GM19239 (cell line): ENCODE data around the gene FGD4.
"Not testable (repeated sequence)": the region's sequence is repeated elsewhere in the genome, so short reads cannot be mapped to it uniquely, and the experiment has no call there.

ENCODE experiments used
- DNase-seq: peaks from one replicate; pipeline ENCODE4 v3.0.0; 2011; ENCODE audit warnings: low spot score; ENCODE audit not compliant: insufficient read length
- FAIRE-seq: peaks from 2 replicates; lab custom pipeline; 2011; peaks lifted over from hg19 to GRCh38; lab: Jason Lieb, UNC

FGD4 gene

DNA sequence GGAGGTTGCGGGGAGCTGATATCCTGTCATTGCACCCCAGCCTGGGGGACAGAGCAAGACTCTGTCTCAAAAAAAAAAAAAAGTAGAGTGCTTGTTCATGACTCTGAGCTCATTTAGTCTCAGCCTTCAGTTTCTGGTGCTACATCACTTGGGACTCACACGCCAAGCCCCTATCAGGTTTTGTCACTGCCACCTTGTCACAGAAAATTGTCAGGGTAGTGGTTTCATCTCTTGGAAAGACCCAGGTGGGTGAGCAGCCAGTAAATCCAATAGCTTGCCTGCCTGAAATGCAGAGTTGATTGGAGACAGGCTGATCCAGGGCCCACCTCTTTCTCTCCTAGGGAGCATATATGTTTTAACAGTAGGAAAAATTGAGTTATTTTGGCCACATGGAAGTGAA, 113.0 kb downstream of the FGD4 start:
- FAIRE-seq (no peak), DNase-seq (no peak)

DNA sequence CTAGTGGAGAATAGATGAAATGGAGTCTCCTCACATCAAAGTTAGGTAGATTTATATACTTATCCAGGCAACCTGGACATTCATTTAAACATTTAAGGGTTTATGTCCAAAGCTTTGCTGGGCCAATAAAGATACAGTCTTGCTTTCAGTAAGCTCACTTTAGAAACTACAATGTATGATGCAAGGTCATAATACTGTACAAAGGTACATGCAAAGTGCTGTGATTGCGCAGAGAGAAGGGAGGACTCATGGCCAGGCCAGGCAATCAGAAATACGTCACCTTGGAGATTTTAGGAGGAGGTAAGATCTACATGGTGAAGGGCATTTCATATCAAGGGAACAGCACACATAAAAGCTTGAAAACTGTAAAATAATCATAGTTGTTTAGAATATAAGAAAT, 113.6 kb downstream of the FGD4 start:
- DNase-seq (no peak), FAIRE-seq (no peak)

DNA sequence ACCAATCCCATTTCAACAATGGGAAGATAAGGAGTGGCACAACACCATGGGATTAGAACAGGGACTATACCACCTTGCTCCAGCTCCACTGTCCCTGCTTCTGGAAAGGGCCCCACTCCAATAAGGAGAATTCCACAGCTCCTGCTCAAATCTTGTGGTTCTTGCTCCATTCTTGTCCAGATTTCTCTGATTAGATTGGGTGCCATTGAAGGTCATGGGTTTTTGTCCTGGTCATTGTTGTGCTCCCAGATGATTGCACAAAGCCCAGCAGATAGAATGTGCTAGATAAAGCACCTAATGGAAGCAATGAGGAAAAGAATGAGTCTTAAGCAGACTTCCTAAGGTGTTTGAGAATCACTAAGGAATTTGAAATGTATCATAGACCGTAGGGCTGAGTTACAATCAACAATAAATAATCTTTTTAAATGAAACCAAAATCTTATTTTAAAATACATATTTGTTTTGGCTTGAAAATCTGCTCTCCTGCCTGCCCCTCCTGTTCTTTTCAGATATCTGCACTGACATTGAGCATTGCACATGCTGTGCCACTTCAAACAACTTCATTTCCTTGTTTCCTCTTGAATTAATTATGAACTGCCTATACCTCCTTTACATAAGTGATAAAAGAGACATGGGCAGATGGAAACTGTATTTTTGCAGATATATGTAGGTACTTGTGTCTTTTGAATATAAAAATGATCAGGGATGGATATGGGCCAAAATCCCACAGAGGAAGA, 115.9 kb downstream of the FGD4 start:
- DNase-seq: no peak
- FAIRE-seq: no peak

DNA sequence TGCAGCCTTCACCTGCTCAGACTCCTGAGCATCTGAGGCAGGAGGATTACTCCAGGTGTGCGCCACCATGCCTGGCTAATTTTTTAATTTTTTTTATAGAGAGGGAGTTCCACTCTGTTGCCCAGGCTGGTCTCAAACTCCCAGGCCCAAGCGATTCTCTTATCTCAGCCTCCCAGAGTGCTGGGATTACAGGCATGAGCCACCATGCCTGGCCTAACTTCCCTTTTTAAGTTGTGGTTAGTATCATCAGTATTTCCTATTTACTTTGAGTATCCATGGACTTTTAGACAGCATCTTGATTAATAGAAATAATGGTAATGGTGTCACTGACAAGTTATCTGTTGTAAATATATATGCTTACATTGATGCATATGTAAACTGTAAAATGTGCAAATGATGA, 116.9 kb downstream of the FGD4 start:
- no peak for DNase-seq
- FAIRE-seq: no peak

DNA sequence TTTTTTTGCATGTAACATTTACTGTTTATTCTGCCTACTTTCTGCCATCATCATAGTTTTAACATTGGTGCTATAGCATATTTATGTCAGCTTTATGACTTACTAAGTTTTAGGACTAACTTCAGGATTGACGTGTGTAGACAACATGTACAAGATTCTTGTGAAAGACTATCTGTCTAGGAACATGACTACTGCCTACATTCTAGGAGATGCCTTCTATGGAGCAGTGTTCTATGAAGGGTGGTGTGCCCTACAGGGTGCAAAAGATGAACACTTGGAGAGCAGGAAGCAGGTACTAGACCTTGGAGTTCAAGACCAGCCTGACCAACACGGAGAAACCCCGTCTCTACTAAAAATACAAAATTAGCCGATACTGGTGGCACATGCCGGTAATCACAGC, 118.6 kb downstream of the FGD4 start:
- FAIRE-seq: no peak
- DNase-seq: no peak

DNA sequence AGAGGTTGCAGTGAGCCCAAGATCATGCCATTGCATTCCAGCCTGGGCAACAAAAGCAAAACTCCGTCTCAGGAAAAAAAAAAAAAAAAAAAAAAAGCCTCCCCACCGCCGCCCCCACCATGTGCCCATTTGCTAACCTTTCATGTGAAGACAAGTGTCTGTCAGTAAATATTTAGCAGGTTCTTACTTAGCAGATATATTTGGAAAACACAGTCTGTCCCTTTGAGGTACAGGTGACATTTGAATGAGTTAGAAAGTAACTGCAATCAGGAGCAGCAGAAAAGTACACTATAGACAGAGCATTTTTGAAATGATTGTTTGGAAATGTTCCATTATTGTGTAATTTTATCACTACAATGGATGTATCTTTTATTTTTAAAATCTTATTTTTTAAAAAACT, 119.7 kb downstream of the FGD4 start:
- DNase-seq (no peak), FAIRE-seq (no peak)

DNA sequence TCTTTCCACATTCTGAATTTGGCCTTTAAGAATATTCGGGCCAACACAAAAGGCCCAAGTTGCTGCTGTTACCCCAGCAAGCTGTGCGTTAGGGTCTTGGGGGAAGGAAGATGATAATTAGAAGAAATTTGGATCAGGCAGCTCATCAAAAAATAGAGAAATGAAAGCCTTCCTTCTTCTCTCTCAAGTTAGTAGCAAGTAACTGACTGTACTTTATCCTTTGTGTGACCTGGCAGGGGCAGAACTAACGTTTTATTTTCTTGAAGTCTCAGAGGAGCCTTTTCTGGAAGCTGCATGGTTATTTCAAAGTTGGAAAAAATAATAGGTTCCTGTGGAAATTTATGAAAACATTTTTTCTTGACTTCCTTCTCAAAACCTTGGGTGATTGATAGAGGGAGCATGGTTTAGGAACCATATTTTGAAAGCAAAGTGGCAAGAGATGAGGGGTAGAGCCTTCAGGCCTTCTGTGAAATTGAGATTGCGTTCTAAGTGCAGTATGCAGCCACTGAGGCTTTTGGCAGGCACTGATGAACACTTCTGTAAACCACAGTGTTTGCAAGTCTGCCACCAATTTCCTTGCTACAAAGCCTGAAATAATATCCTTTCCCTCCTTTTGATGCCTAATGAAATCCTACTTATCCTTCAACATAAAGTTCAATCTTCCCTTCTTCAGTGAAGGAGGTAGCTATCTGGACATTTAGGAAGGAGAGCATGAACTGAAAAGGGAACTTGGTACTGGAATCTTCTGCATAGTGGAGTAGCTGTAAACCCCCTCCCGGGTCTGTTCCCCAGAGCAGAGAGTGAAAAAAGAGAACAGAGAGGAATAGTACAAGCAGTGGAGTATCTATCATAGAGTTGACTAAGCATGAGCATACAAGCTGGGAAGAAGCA, 123.2 kb downstream of the FGD4 start:
- no peak for FAIRE-seq
- no peak for DNase-seq

DNA sequence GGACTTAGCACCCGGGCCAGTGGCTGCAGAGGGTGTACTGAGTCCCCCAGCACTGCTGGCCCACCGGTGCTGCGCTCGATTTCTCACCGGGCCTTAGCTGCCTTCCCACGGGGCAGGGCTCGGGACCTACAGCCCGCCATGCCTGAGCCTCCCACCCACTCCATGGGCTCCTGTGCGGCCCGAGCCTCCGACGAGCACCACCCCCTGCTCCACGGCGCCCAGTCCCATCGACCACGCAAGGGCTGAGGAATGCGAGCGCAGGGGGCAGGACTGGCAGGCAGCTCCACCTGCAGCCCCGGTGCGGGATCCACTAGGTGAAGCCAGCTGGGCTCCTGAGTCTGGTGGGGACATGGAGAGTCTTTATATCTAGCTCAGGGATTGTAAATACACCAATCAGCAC, 126.4 kb downstream of the FGD4 start:
- DNase-seq, FAIRE-seq: not testable (repeated sequence)

DNA sequence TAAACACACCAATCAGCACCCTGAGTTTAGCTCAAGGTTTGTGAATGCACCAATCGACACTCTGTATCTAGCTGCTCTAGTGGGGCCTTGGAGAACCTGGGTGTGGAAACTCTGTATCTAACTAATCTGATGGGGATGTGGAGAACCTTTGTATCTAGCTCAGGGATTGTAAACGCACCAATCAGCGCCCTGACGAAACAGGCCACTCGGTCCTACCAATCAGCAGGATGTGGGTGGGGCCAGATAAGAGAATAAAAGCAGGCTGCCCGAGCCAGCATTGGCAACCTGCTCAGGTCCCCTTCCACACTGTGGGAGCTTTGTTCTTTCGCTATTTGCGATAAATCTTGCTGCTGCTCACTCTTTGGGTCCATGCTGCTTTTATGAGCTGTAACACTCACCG, 127.0 kb downstream of the FGD4 start:
- not testable (repeated sequence) for FAIRE-seq

DNA sequence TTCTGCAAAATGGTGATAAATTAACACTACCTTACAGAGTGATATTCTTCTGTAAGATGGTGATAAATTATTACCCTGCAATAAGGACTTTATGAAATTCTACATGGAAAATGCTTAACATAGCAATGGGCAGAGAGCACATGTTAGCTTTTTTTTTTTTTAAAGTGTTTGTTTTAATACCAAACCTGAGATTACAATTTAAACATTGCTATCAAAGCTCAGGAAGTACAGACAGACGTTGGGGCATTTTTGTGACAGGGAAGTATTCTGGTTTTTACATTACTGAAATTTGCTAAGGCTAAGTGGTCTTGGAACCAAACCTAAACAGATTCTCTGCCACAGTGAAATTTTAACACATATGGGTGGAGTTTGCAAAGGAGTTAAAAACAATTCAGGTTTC, 133.1 kb downstream of the FGD4 start:
- DNase-seq: no peak
- FAIRE-seq: no peak

More for the DNA sequence above, 127.0 kb downstream of the FGD4 start:
- DNase-seq: not testable (repeated sequence)

DNA sequence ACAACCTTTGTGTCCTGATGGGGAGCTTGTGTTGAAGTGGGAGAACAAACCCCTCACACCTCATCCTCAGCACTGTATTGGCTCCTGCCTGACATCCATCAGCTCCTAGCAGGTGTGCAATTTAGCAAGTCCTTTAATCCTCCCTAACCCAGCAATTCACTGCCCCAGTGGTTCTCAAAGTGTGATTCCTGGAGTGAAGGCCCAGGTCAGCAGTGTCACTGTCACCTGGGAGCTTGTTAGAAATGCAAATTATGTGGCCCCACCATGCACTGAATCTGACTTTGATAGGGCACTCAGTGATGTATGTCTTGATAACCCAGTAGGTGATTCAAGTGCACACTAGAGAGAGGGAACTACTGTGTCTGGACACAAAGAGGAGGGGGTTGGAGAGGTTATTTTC, 133.6 kb downstream of the FGD4 start:
- FAIRE-seq (no peak), DNase-seq (no peak)

DNA sequence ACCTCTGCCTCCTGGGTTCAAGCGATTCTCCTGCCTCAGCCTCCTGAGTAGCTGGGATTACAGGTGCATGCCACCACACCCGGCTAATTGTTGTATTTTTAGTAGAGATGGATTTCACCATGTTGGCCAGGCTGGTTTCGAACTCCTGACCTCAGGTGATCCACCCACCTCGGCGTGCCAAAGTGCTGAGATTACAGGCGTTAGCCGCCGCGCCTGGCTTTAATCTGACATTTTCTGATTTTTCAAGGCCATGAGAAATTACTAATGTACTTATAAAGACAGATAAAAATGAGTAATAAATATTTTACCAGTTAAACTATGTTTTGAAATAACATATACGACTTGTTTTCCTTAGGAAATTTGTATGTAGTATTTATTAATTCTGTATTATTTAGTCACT, 134.1 kb downstream of the FGD4 start:
- not testable (repeated sequence) for DNase-seq, FAIRE-seq

DNA sequence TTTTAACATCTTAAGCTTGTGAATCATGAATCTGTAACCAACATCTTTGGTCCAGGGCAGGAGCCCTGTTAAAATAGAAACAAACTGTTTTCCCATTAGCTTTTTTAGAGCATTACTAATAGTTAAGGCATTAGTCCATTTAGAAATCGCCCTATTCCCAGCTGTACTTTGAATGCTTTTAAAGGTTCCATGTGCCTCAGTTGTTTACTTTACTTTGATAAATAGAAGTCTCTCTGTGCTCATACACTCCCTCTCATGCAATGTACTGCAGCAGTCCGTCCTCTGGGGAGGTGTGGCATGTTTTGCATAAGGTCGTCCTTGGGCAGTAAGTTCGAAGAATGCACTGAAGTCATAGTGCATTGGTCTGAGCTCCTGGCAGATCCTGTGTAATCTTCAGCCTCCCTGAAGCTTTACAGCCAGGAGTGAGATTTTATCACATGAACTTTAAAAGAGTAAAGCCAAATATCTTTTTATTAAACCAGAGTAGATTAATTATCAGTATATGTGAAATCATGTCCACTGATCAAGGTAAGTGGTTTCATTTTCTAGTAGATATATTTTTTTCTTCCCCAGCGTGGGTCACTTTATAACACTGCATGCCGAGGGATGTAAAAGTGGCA, 134.7 kb downstream of the FGD4 start:
- no peak for FAIRE-seq

DNA sequence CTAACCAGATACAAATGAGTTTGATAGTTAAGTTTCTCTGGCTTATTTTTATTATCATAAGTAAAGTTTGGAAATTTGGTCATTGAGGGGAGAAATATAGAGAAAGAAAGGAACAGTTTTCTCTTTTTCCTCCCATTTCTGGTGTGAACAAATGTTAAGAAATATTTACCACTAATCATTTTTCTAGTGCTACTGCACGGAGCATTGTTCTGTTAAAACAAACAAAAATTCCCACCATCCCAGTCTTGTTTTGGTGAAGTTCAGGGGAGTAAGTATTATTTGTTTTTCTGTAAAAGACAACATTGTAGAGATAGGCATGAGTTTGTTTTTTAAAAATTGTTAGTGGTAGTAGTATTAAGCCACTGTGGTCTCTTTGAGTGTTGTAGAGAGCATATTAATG, 135.3 kb downstream of the FGD4 start:
- FAIRE-seq: no peak
- no peak for DNase-seq

More for the DNA sequence above, 134.7 kb downstream of the FGD4 start:
- no peak for DNase-seq

DNA sequence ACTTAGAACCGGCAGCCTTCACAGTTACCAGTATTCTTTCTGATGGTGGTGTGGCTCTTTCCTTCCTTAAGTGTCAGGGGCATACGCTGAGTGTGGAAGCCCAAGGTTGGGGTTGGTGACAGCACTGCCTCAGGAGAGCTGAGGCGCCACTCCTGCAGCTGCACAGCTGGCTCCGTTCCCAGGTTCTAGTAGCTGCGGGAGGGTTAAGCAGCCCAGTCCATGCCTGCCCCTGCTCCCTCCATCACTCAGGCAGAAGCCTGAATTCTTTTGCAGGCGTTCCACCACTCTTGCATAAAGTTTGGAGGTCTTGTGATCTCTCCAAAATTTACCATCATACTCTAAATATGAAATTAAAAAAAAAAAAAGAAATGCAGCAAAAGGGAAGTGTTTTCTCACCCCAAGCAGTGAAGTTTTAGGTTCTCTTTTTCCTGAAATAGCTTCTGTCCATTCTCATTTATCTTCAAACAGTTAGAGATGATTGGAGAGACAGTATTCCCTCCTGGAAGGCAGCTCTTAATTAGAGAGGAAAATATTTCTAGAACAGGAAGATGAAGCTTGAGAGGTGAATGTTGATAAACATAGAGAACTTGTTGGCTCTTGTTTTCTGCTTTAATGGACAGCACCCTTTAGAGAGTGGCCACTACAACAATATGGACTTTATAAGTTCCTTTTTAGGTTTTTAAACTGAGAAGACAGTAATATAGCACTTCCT, 136.1 kb downstream of the FGD4 start:
- FAIRE-seq (no peak), DNase-seq (no peak)

DNA sequence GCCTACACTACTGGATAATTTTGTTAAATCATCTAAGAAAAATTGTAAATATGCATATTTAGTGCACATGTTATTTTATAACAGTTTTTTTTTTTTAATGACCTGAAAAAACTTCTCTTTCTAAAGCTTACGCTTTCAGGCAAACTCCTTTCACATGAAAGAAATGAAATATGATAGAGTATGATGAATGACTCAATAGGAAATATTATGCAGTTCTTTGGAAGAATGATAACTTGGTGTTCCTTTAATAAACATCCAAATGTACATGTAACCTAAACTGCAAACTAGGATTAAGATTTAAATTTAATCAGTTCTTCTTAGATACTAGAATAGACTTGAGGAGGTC, 136.6 kb downstream of the FGD4 start:
- DNase-seq: no peak
- FAIRE-seq: no peak

DNA sequence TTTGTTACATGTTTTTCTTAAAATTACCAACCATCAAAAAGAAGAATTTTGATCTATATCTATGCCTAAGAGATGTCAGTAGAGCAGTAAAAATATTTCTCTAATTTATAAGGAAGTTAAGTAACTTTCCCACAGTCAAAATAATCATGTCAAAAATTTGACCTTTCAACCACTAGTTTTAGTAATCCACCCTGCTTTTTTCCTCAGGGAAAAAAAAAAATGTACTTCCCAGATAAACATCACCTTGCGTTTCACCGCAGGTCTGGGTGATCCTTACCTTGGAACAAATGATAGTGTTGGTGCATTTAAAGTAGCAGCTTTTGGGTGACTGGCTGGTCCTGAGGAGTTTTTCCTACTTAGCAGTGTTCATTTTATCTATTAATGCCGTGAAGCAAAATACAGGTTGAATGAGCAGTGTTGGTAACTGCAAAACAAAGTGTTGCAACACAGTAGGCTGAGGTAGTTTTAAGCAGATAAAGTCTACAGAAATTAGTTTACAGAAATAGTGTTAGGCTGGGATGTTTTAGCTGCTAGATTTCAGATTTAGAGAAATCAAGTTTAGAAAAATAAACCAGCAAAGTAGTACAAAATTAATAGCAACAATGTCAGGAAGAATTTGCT, 142.5 kb downstream of the FGD4 start:
- DNase-seq (no peak), FAIRE-seq (no peak)

DNA sequence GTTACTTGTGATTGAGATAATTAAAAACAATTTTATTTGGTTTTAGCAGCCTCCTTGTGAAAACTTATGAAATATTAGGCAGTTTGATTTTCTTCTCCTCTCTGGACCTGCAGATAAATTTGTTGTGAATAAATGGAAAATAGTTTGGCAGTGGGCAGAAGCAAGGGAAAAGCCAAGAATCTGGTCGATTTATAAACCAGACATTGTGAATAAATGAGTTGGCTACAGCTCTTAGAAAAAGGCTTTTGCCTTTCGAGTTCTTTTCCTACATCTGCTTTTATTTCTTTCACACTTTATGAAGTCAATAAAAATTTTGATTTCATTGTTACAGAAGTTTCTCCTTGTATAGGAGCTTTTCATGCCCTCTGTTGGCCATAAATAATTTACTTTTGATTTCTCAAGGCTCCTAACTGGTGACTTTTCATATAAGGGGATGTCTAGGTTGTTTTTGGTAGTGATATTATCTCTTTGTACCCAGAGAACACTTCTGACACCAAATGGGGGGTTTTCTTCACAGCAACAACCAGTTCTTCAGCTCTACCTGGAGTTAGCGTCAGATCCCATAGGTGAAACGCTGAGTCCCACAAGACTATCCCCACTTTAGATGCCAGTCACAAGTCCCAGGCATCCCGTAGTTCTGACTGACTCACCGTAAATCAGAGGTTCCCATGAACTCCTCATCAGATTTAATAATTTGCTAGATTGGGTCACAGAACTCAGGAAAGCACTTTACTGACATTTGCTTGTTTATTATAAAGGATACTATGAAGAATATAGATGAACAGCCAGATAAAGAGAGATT, 143.3 kb downstream of the FGD4 start:
- no peak for DNase-seq
- FAIRE-seq: no peak

DNA sequence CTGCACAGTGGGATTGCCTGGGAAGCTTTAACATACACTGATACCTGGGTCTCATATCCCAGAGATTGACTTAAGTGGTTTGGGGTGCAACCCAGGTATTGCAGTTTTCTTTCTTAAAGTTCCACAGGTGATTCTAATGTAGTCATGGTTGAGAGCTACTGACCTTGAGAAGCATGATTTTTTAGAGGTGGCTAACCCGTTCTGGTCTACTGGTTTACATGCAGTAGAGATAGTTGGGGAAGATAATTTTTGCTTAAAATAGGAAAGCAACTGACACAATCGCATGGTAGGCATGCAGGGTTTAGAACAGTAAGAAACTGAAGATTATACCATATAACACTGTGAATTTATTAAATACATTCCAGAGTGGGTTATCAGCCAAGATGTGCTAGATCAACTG, 145.5 kb downstream of the FGD4 start:
- FAIRE-seq: no peak
- no peak for DNase-seq
